Globus pallidus (tissue), 1 donor: ENCODE data around the gene TMEM74B.

Experiments
- DNase-seq: peaks from one replicate; pipeline ENCODE4 v3.0.0-alpha.2; 2015; ENCODE audit warnings: low spot score

Gene TMEM74B

DNA sequence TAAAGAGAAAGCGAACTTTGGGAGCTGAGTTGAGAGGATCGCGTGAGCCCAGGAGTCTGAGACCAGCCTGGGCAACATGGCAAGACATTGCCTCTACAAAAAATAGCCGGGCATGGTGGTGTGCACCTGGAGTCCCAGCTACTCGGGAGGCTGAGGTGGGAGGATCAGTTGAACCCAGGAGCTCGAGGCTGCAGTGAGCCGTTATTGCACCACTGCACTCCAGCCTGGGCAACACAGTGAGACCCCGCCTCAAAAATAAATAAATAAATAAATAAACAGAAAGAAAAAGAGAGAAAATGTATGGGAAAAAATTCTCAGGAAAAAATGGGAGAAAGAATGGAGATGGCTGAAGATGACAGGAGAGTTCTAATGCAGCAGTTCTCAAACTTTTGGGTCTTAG lies 21.0 kb upstream of the TMEM74B start:
- DNase-seq = no peak

- DNase-seq = no peak
Measured at GRCh38 chr20:1204576-1204975, 19.8 kb upstream of the TMEM74B start.

DNA sequence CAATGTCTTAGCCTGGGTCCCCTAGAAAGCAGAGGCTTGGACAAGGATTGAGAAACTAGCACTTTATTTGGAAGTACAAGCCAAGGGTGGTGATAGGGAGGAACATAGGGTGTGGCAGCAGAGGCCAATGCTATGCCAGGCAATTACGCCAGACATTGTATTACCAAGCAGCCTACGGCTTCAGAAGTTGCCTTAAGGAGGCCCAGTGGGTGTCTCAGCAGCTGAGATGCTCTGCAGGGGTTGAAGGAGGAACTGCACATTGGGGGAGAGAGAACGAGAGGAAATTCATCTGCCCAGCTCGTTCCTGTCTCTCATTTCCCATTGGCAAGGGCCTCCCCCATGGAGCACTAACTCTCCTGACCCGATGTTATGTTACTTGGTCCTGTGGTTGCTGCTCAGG lies 19.3 kb upstream of the TMEM74B start:
- DNase-seq = no peak

GRCh38 chr20:1203630-1204029 lies 18.8 kb upstream of the TMEM74B start:
- DNase-seq = no peak

GRCh38 chr20:1202762-1203504 lies 18.2 kb upstream of the TMEM74B start, which contains the start of gene C20orf202:
C20orf202 (plus strand) TSS chr20:1203454; CDS start chr20:1203586, 132 bp downstream.
- DNase-seq = no peak

GRCh38 chr20:1199964-1200363 lies 15.2 kb upstream of the TMEM74B start:
- DNase-seq = no peak

GRCh38 chr20:1199212-1199873 lies 14.6 kb upstream of the TMEM74B start:
- DNase-seq = no peak

- DNase-seq = no peak
Measured at GRCh38 chr20:1198751-1199150, 14.0 kb upstream of the TMEM74B start.

GRCh38 chr20:1197801-1198200 lies 13.0 kb upstream of the TMEM74B start:
- DNase-seq = no peak

DNA sequence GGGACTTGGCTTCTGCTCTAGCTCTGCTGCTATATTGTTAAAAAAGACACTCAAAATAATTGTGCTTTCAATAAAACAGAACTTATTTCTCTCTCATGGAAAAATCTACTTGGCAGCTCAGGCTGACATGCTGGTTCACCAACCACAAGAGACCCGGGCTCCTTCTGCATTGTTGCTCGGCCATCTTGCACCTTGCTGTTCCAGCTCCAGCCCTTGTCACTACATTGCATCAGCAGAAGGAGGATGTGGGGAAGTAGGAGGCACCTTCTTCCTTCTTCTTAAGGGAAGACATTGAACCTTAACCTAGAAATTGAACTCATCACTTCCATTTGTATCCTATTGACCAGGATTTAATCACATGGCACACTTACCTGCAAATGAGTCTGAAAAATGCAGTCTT lies 11.9 kb upstream of the TMEM74B start:
- no peak for DNase-seq

DNA sequence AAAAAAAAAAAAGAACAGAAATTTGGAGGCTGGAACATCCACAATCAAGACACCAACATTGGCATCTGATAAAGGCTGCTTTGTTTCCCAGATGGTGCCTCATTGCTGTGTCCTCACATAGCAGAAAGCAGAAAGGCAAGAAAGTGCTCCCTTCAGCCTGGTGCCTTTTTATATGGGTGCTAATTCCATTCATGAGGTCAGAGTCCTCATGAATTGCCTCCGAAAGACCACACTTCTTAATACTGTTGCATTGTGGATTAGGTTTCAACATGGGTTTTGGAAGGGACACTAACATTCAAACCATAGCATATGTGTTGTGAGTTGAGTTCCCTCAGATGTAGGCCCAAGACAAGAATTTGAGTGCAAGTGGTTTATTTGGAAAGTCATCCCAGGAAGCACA lies 10.4 kb upstream of the TMEM74B start:
- DNase-seq = no peak

- DNase-seq = no peak
Measured at GRCh38 chr20:1191299-1191698, 6.5 kb upstream of the TMEM74B start.

DNA sequence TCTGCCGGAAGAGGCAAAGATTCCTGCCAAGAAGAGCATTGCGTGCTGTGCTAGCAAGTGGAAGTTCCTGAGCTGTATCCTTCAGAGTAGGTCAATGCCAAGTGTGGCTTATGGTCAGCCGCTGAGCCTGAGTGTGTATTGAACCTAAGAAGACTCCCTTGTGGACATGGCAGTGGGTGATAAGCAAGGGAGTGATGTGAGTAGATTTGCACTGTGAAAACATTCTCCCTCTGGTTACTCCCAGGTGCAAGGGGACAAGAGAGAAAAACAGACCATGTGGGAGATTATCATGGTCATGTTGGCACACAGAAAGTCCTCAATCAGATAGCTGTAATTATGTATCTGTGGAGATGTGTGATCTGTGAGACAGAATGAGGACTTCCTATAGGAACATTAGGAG lies 6.1 kb upstream of the TMEM74B start:
- no peak for DNase-seq

- DNase-seq = no peak
Measured at GRCh38 chr20:1189827-1190226, 5.0 kb upstream of the TMEM74B start.

GRCh38 chr20:1188347-1188746 lies 3.6 kb upstream of the TMEM74B start:
- no peak for DNase-seq

- DNase-seq = no peak
Measured at GRCh38 chr20:1187605-1188171, 2.9 kb upstream of the TMEM74B start.

- DNase-seq = no peak
Measured at GRCh38 chr20:1186367-1186991, 1.7 kb upstream of the TMEM74B start.

DNA sequence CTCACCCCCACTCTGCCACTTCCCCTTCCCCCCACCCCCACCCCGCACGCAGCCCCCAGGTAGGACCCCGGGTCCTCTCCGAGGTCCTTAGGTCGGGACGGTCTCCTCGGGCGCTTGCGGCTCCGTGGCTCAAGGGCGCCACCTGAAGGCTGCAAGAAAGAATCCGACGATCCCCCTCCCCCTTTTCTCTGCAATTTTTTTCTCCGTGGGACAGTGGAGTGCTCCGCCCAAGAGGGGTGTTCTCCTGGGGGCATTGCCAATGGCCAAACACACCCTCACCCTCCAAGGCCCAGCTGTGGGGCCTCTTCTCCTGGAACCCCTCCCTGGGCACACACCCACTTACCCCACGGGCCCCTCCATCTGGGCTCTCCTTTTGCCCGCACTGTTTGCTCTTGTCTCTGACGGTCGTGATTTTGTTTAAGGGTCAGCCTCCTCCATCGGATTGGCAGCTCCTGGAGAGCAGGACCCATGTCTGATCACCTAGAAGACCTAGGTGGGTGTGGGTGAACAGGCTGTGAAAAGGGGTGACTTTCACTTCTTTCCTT lies 1.1 kb upstream of the TMEM74B start:
- no peak for DNase-seq

GRCh38 chr20:1185316-1185741 lies 548 bp upstream of the TMEM74B start:
- no peak for DNase-seq

- no peak for DNase-seq
Measured at GRCh38 chr20:1184260-1184637, 532 bp downstream of the TMEM74B start.

DNA sequence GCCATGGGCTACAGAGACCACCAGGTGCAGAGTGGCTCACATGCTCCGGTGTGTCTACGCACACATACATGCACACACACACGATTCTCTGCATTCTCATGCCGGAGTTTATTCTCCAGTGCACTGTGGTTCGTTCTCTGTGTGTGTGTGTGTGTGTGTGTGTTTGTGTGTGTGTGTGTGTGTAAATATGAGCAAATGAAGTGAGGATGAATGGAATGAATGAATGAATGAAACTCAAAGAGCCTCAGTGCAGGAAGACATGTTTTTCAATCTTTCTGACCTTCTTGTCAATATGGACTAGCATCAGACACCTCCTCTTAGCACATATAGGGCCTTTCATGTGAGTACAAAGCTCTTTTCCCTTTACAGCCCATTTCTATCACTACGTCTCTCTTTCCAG lies 1.6 kb downstream of the TMEM74B start:
- DNase-seq = no peak

GRCh38 chr20:1182106-1182505 lies 2.7 kb downstream of the TMEM74B start:
- no peak for DNase-seq

- DNase-seq = no peak
Measured at GRCh38 chr20:1180949-1181348, 3.8 kb downstream of the TMEM74B start.
